ENCODE data around the gene MDN1.
"Not testable (repeated sequence)": the region's sequence is repeated elsewhere in the genome, so short reads cannot be mapped to it uniquely, and the experiment has no call there.

MDN1 gene

GRCh38 chr6:89819336-89820130 lies at the start of gene MDN1:
TSS of gene MDN1 (minus strand) at chr6:89819794. CDS start at chr6:89819607, 187 bp downstream.
- peak; percentile 81 for DNase-seq

GRCh38 chr6:89866024-89866678 lies 46.6 kb upstream of the MDN1 start:
- no peak for DNase-seq

DNA sequence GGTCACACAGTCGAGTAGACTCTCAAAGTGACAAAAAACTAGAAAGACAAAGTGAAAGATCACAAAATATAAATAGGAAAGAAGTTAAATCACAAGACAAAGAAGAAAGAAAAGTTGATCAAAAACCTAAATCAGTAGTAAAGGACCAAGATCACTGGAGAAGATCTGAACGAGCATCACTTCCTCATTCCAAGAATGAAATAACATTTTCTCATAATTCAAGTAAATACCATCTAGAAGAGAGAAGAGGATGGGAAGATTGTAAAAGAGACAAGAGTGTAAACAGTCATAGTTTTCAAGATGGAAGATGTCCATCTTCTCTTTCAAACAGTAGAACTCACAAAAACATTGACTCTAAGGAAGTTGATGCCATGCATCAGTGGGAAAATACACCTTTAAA lies 43.1 kb upstream of the MDN1 start:
- DNase-seq = no peak

- no peak for DNase-seq
Observed at GRCh38 chr6:89862273-89862672, 42.7 kb upstream of the MDN1 start.

DNA sequence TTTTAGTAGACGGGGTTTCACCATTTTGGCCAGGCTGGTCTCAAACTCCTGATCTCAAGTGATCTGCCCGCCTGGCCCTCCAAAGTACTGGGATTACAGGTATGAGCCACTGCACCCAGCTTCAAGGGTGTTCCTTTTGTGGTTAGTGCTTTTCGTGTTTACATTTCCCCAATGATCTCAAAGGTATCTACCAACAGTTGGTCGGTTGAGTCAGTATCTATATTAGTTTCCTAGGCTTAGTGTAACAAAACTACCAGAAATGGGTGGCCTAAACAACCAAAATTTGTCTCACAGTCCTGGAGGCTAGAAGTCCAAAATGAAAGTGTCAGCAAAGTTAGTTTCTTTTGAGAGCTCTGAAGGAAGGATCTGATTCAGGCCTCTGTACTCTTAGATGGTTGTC lies 40.1 kb upstream of the MDN1 start:
- DNase-seq = no peak

GRCh38 chr6:89858041-89858440 lies 38.4 kb upstream of the MDN1 start:
- DNase-seq = no peak

DNA sequence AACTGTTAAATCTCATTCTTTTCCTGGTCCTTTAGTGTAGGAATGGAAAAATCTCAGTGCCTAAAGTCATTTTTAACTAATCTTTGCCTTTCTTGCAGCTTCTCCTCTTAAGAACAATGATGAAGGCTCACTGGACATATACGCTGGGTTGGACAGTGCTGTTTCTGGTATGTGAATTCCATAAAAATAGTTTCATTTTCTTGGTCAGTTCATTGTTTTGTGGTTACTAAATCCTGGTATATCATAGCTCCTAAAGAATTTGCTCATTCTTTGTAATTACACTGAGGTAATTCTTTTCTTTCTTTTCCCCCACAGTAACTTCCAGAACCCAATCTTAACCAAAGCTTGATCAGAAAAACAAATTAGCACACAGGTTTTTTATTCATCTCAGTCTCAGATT lies 33.5 kb upstream of the MDN1 start:
- no peak for DNase-seq

GRCh38 chr6:89847513-89847912 lies 27.9 kb upstream of the MDN1 start:
- DNase-seq = not testable (repeated sequence)

DNA sequence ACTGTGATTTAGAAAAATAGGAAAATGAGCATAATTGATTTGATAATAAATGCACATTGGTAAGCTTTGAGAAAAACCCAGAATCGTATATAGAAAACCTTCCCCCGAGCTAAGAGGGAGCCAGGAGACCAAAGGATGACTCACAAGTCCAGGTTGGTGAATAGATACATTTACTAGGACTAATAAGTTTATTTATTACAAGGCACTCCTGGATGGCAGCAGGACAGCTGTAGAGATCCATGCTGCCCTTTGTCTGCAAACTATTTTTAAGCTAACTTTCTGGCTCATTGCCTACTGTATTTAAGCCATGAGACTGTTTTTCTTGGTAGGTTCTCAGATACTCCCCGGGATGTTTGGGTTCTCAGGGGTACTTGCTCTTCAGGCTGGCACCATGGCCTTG lies 23.5 kb upstream of the MDN1 start:
- no peak for DNase-seq

DNA sequence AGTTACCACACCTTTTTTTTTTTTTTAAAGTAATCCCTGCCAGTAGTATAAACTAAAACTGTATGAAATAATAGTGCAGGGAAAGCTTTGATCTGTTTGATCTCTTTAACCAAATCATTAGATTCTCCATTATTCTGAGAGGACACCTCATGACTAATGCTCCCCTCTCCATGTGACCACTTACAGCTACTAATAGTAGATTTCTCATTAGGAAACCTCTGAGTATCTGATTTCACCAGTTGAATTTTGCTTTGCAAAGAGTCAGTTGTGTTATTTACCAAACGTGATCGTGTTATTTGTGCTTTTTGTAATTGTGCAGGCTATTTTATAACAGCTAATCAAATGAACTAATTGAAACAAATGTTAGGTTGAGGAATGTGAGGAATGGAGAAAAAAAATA lies 22.6 kb upstream of the MDN1 start:
- no peak for DNase-seq

- no peak for DNase-seq
Observed at GRCh38 chr6:89840538-89840937, 20.9 kb upstream of the MDN1 start.

DNA sequence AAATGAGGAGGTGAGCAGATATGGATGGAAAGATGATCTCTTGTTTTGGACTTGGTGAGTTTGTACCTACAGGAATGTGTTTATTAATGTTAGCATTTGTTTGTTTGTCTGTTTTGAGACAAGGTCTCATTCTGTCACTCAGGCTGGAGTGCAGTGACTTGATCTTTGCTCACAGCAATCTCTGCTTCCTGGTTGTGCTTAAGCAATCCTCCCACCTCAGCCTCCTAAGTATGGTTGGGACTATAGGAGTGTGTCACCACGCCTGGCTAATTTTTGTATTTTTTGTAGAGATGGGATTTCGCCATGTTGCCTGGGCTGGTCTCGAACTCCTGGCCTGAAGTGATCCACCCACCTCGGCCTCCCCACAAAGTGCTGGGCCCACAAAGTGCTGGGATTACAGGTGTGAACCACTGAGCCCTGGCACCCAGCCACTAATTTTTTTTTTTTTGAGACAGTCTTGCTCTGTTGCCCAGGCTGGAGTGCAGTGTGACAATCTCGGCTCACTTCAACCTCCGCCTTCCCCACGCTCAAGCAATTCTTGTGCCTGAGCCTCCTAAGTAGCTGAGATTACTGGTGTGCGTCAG lies 17.1 kb upstream of the MDN1 start:
- no peak for DNase-seq

GRCh38 chr6:89834884-89835792 lies 15.5 kb upstream of the MDN1 start:
- DNase-seq = peak; percentile 48

- DNase-seq = no peak
Observed at GRCh38 chr6:89830170-89830809, 10.7 kb upstream of the MDN1 start.

GRCh38 chr6:89829472-89830169 lies 10.0 kb upstream of the MDN1 start, which contains the start of gene CASP8AP2:
TSS of gene CASP8AP2 (plus strand) at chr6:89829880.
- peak; percentile 92 for DNase-seq

GRCh38 chr6:89828988-89829471 lies 9.4 kb upstream of the MDN1 start:
- DNase-seq = peak; percentile 9

GRCh38 chr6:89828475-89828987 lies 8.9 kb upstream of the MDN1 start:
- DNase-seq = not testable (repeated sequence)

- no peak for DNase-seq
Observed at GRCh38 chr6:89826029-89826528, 6.5 kb upstream of the MDN1 start.

- DNase-seq = no peak
Observed at GRCh38 chr6:89818977-89819335, 638 bp downstream of the MDN1 start.

DNA sequence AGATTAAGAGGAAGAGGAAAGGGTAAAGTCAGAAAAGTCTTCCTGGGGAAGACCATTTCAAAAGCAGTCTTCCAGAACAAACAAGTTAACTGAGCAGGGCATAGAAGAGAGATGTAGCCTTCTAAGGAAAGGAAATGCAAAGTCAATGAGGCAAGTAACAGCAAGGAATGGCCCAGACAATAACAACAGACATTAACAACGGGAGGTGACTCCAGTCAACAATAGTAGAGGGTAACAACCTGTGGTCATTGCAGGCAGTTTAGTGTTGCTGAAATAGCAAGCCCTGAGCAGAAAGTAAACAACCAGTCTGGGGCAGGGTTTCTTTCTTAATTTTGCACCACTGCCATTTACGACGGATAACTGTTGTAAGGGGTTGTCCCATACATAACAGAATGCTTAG lies 2.1 kb downstream of the MDN1 start:
- DNase-seq = no peak

DNA sequence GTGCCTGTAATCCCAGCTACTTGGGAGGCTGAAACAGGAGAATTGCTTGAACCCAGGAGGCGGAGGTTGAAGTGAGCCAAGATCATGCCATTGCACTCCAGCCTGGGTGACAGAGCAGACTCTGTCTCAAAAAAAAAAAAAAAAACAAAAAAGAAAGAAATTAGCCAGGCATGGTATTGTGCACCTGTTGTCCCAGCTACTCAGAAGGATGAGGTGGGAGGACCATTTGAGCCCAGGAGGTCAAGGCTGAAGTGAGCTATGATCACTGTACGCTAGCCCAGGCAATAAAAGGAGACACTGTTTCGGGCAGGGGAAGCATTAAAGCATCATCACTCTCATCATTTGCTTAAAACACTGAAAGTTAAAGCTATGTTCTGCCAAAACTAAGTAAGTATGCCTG lies 6.2 kb downstream of the MDN1 start:
- DNase-seq = not testable (repeated sequence)

All from activated effector memory CD4-positive, alpha-beta T cell treated with Interleukin-2 at 50 U/mL for 16 hours (primary cell).